CD14-positive monocyte (primary cell): ENCODE measurements around the gene NXPH1. TPM values are rescaled to one million over a fixed set of nuclear protein-coding genes. Genes with fewer than 3 reads are reported as not detected.

Source experiments
- DNase-seq, 3 donors: peaks; one replicate each; pipeline ENCODE4 v3.0.0-alpha.2; 2011 to 2022
- H2AFZ ChIP-seq: 2 replicates; pipeline ENCODE4 v1.6.0; 2012; ENCODE audit warnings: mild to moderate bottlenecking, low read depth, low read length, inconsistent platforms; ENCODE audit not compliant: insufficient read depth, poor library complexity, severe bottlenecking
- H3K27ac ChIP-seq, 2 donors: 1 replicate in 1 of 2; 2 replicates in 1 of 2; pipeline ENCODE4 v1.5.1; 2012 to 2013; ENCODE audit warnings: low read length in 2 of 2, control low read depth in 1 of 2, inconsistent platforms in 1 of 2, low read depth in 1 of 2, mild to moderate bottlenecking in 1 of 2
- H3K27me3 ChIP-seq, 2 donors: one replicate each; pipeline versions ENCODE4 v1.6.0 to v1.6.1; 2011 to 2013; ENCODE audit warnings: low read length in 2 of 2; ENCODE audit not compliant: control insufficient read depth in 2 of 2, insufficient read depth in 2 of 2
- H3K36me3 ChIP-seq, 2 donors: replicated peaks in 1 of 2; 1 replicate in 1 of 2; 2 replicates in 1 of 2; pipeline versions ENCODE4 v1.5.1 to v1.6.1; 2012 to 2013; ENCODE audit warnings: low read length in 2 of 2, control low read depth in 1 of 2, inconsistent platforms in 1 of 2, mild to moderate bottlenecking in 1 of 2; ENCODE audit not compliant: insufficient read depth in 2 of 2, control insufficient read depth in 1 of 2
- H3K4me1 ChIP-seq, 2 donors: 1 replicate in 1 of 2; 2 replicates in 1 of 2; pipeline versions ENCODE4 v1.5.1 to v1.6.1; 2012 to 2013; ENCODE audit warnings: low read length in 2 of 2, control low read depth in 1 of 2, inconsistent platforms in 1 of 2, mild to moderate bottlenecking in 1 of 2, moderate library complexity in 1 of 2; ENCODE audit not compliant: insufficient read depth in 2 of 2, control insufficient read depth in 1 of 2
- H3K4me2 ChIP-seq: replicated peaks from 2 replicates; pipeline ENCODE3; 2012; ENCODE audit warnings: low read length, moderate library complexity, mild to moderate bottlenecking; ENCODE audit not compliant: poor library complexity, severe bottlenecking; ENCODE audit errors: extremely low read depth
- H3K4me3 ChIP-seq, 3 experiments: fragments of 200-600 bp in 1 of 3; sonication (generic) in 1 of 3; replicated peaks in 1 of 3; 1 replicate in 2 of 3; 2 replicates in 1 of 3; pipeline ENCODE4 v1.5.1; 2011 to 2013; ENCODE audit warnings: low read length in 3 of 3, mild to moderate bottlenecking in 3 of 3, control low read depth in 2 of 3, low read depth in 2 of 3, inconsistent platforms in 1 of 3, moderate library complexity in 1 of 3
- H3K79me2 ChIP-seq: 2 replicates; pipeline ENCODE4 v1.6.0; 2012; ENCODE audit warnings: mild to moderate bottlenecking, control low read depth, inconsistent platforms, low read length, moderate library complexity; ENCODE audit not compliant: insufficient read depth
- H3K9ac ChIP-seq: 2 replicates; pipeline ENCODE4 v1.6.0; 2017; ENCODE audit warnings: low read length, mild to moderate bottlenecking; ENCODE audit not compliant: insufficient read depth, poor library complexity, severe bottlenecking
- H3K9me3 ChIP-seq, 2 donors: replicated peaks in 1 of 2; 1 replicate in 1 of 2; 2 replicates in 1 of 2; pipeline versions ENCODE4 v1.5.1 to v1.6.1; 2012 to 2013; ENCODE audit warnings: low read length in 2 of 2, control low read depth in 1 of 2; ENCODE audit not compliant: control insufficient read depth in 1 of 2, insufficient read depth in 1 of 2
- H4K20me1 ChIP-seq: 2 replicates; pipeline ENCODE4 v1.6.0; 2012; ENCODE audit warnings: mild to moderate bottlenecking, low read length, control low read depth, moderate library complexity; ENCODE audit not compliant: insufficient read depth
- H3K27ac Mint-ChIP-seq, 7 donors: one replicate each; pipeline ENCODE4 v1.8.0; 2020; ENCODE audit warnings: mild to moderate bottlenecking in 7 of 7, mixed read lengths in 7 of 7, moderate library complexity in 6 of 7, inconsistent platforms in 2 of 7
- H3K27me3 Mint-ChIP-seq, 3 donors: one replicate each; pipeline ENCODE4 v1.8.0; 2021 to 2022; ENCODE audit warnings: low read depth in 3 of 3, mild to moderate bottlenecking in 3 of 3, mixed read lengths in 3 of 3, moderate library complexity in 3 of 3, inconsistent platforms in 1 of 3
- H3K36me3 Mint-ChIP-seq, 2 donors: one replicate each; pipeline ENCODE4 v1.8.0; 2020; ENCODE audit warnings: mixed read lengths in 2 of 2, inconsistent platforms in 1 of 2, mild to moderate bottlenecking in 1 of 2
- H3K4me1 Mint-ChIP-seq: one replicate; pipeline ENCODE4 v1.8.0; 2020; ENCODE audit warnings: mild to moderate bottlenecking, mixed read lengths
- H3K4me3 Mint-ChIP-seq, 2 donors: one replicate each; pipeline ENCODE4 v1.8.0; 2020; ENCODE audit warnings: mild to moderate bottlenecking in 2 of 2, mixed read lengths in 2 of 2, moderate library complexity in 1 of 2
- H3K9me3 Mint-ChIP-seq, 7 donors: one replicate each; pipeline ENCODE4 v1.8.0; 2020 to 2022; ENCODE audit warnings: mixed read lengths in 7 of 7, mild to moderate bottlenecking in 6 of 7, moderate library complexity in 6 of 7, inconsistent platforms in 2 of 7
- CTCF ChIP-seq: fragments of 200-600 bp; IDR thresholded peaks from one replicate; pipeline ENCODE4 v1.8.0; 2022; ENCODE audit warnings: antibody characterized with exemption, mild to moderate bottlenecking
- WGBS: methylation state at CpG from one replicate; pipeline ENCODE4 v1.1.5; 2013; ENCODE audit warnings: missing lambda C conversion rate; ENCODE audit not compliant: insufficient coverage; 5-methylcytosine and 5-hydroxymethylcytosine counted together
- intact Hi-C, 2 donors: fragments of 100-400 bp; cut with micrococcal nuclease; formaldehyde crosslinking; loops; one replicate each; pipeline versions ENCODE4 v1.15.0 to v1.15.1; 2023
- polyA plus RNA-seq, 3 donors: library from polyadenylated mRNA; depleted of rRNA in 1 of 3; unstranded in 2 of 3; stranded (reverse) in 1 of 3; fragments of 300-500 nt in 2 of 3; fragments of >200 nt in 1 of 3; fragmentation: Illumina TruSeq in 2 of 3; gene quantifications; 1 replicate in 2 of 3; 2 replicates in 1 of 3; pipeline ENCODE4 v1.2.3, GENCODE V29; 2012 to 2021

The NXPH1 gene
- polyA plus RNA-seq, 3 donors, result not detected

GRCh38 chr7:8388257-8388625 lies 45.2 kb upstream of the NXPH1 start:
- TF ChIP-seq CTCF, result no peak
- Histone ChIP-seq H4K20me1 (no peaks in the 10 kb centered on the region), H3K27ac (no peak overlapping the region), H3K27me3 (no peaks in the 10 kb centered on the region), H3K4me2 (no peak overlapping the region), H3K9me3 (no peaks in the 10 kb centered on the region), H3K9ac (no peak overlapping the region), H3K4me3 (no peak overlapping the region), H2AFZ (no peak overlapping the region), H3K36me3 (no peaks in the 10 kb centered on the region), H3K4me1 (no peaks in the 10 kb centered on the region), H3K79me2 (no peaks in the 10 kb centered on the region)
- no CpG with 5 or more reads among the region's 2 CpGs for WGBS
- peaks cover 0 to 3% (median 0%) of the 10 kb centered on the region in 3 donors for H3K27me3 Mint-ChIP-seq
- peaks cover 0 to 3% (median 0%) of the 10 kb centered on the region in 7 donors for H3K9me3 Mint-ChIP-seq
- no peak overlapping the region for H3K4me3 Mint-ChIP-seq
- DNase-seq, result no peak
- intact Hi-C loops, result no loop called here
- H3K4me1 Mint-ChIP-seq, result no peaks in the 10 kb centered on the region
- H3K36me3 Mint-ChIP-seq, result no peaks in the 10 kb centered on the region
- no peak overlapping the region for H3K27ac Mint-ChIP-seq

DNA sequence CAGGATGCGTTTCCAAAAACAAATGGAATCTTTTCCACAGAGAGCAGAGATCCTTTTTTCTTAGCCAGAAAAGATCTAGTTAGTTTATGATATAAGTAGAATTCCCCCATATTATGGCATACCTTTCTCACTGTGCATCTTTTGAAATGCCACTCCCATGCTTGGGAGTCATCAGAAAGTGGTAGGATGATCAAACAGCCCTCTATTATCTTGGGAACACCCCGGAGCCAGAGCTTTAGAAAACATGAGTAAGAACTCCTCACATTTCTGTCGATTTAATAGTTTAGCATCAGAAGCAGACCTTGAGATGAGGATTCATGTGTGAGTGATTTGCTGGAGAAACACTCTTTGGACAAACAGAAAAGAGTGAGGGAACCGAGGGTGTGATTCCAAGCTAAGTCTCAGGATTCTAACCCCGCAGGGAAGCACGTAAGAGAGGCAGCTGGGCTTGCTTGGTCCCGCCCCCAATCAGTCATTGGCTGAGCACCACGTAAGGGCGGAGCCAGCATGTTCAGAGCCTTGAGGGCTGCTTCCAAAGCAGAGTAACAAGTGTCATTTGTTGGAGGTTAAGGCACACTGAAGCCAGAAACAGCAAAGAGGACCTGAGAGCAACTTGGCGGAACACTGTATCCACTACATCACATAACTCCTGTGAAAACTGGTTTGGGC lies 43.7 kb upstream of the NXPH1 start:
- H3K9ac ChIP-seq, result no peak overlapping the region
- no peak overlapping the region for H3K27ac Mint-ChIP-seq
- H3K27ac ChIP-seq, result no peak overlapping the region
- no peaks in the 10 kb centered on the region for H3K36me3 ChIP-seq
- no peak for TF ChIP-seq CTCF
- H3K4me3 Mint-ChIP-seq, result no peak overlapping the region
- no peaks in the 10 kb centered on the region for H3K36me3 Mint-ChIP-seq
- no peak for DNase-seq
- WGBS, result 70% methylated on average over 6 of the region's 10 CpGs
- H3K79me2 ChIP-seq, result no peaks in the 10 kb centered on the region
- peaks cover 0 to 3% (median 0%) of the 10 kb centered on the region in 7 donors for H3K9me3 Mint-ChIP-seq
- H3K4me1 ChIP-seq, result no peaks in the 10 kb centered on the region
- no peak overlapping the region for H3K4me2 ChIP-seq
- intact Hi-C loops, result no loop called here
- no peaks in the 10 kb centered on the region for H3K4me1 Mint-ChIP-seq
- H4K20me1 ChIP-seq, result no peaks in the 10 kb centered on the region
- H3K4me3 ChIP-seq, result no peak overlapping the region
- H3K27me3 ChIP-seq, result no peaks in the 10 kb centered on the region
- no peak overlapping the region for H2AFZ ChIP-seq
- H3K27me3 Mint-ChIP-seq, result peaks cover 0 to 1% (median 0%) of the 10 kb centered on the region in 3 donors
- no peaks in the 10 kb centered on the region for H3K9me3 ChIP-seq
